Neural progenitor cell (in vitro differentiated cells): ENCODE data around the gene B3GNT5. TPM values are rescaled to one million over a fixed set of nuclear protein-coding genes. Genes with fewer than 3 reads are reported as not detected.

Experiments used
- DNase-seq: peaks from one replicate; pipeline ENCODE4 v3.0.0-alpha.2; 2016; ENCODE audit warnings: low spot score
- H2AFZ ChIP-seq: fragments of 200-600 bp; sonication (generic); replicated peaks from 2 replicates; pipeline ENCODE4 v1.6.1; 2016; ENCODE audit warnings: antibody characterized with exemption
- H3F3A ChIP-seq: fragments of 200-600 bp; sonication (generic); 2 replicates; pipeline ENCODE4 v1.6.1; 2016; ENCODE audit warnings: antibody characterized with exemption, low read depth
- H3K27ac ChIP-seq: fragments of 200-600 bp; sonication (generic); 2 replicates; pipeline ENCODE4 v1.5.1; 2016; ENCODE audit warnings: mild to moderate bottlenecking
- H3K27me3 ChIP-seq: fragments of 200-600 bp; sonication (generic); 2 replicates; pipeline ENCODE4 v1.6.1; 2016; ENCODE audit warnings: mild to moderate bottlenecking, moderate library complexity
- H3K36me3 ChIP-seq: fragments of 200-600 bp; sonication (generic); 2 replicates; pipeline ENCODE4 v1.5.1; 2016
- H3K4me1 ChIP-seq: fragments of 200-600 bp; sonication (generic); 2 replicates; pipeline ENCODE4 v1.6.1; 2016; ENCODE audit warnings: mixed run types
- H3K4me2 ChIP-seq: fragments of 200-600 bp; sonication (generic); 2 replicates; pipeline ENCODE4 v1.6.1; 2016
- H3K4me3 ChIP-seq: fragments of 200-600 bp; sonication (generic); 2 replicates; pipeline ENCODE4 v1.5.1; 2016
- H3K79me2 ChIP-seq: fragments of 200-600 bp; sonication (generic); 2 replicates; pipeline ENCODE4 v1.6.1; 2016; ENCODE audit warnings: low read depth
- H3K9ac ChIP-seq: fragments of 200-600 bp; sonication (generic); 2 replicates; pipeline ENCODE4 v1.6.1; 2016
- H3K9me3 ChIP-seq: fragments of 200-600 bp; sonication (generic); 2 replicates; pipeline ENCODE4 v1.5.1; 2016; ENCODE audit warnings: low read depth
- H4K20me1 ChIP-seq: fragments of 200-600 bp; sonication (generic); 2 replicates; pipeline ENCODE4 v1.6.1; 2016; ENCODE audit warnings: low read depth
- H3K27ac Mint-ChIP-seq: 3 replicates; pipeline ENCODE4 v1.8.0; 2021; ENCODE audit warnings: mixed read lengths
- H3K27me3 Mint-ChIP-seq: 2 replicates; pipeline ENCODE4 v1.8.0; 2022; ENCODE audit warnings: low read depth, mild to moderate bottlenecking, inconsistent platforms, moderate library complexity, mixed read lengths; ENCODE audit not compliant: insufficient read depth
- H3K36me3 Mint-ChIP-seq: 3 replicates; pipeline ENCODE4 v1.8.0; 2021; ENCODE audit warnings: mixed read lengths
- H3K4me1 Mint-ChIP-seq: 3 replicates; pipeline ENCODE4 v1.8.0; 2021; ENCODE audit warnings: mixed read lengths
- H3K4me3 Mint-ChIP-seq: 3 replicates; pipeline ENCODE4 v1.8.0; 2021; ENCODE audit warnings: mild to moderate bottlenecking, moderate library complexity, mixed read lengths
- H3K9me3 Mint-ChIP-seq: 3 replicates; pipeline ENCODE4 v1.8.0; 2020; ENCODE audit warnings: mixed read lengths
- CTCF ChIP-seq: fragments of 200-600 bp; sonication (generic); IDR thresholded peaks from 2 replicates; pipeline ENCODE4 v1.5.1; 2017; ENCODE audit warnings: antibody characterized with exemption, mild to moderate bottlenecking
- EZH2 ChIP-seq: fragments of 200-600 bp; sonication (generic); IDR thresholded peaks from 2 replicates; pipeline ENCODE4 v1.6.1; 2017; ENCODE audit warnings: antibody characterized with exemption, mild to moderate bottlenecking, moderate library complexity
- EZH2phosphoT487 ChIP-seq: fragments of 200-600 bp; sonication (generic); IDR thresholded peaks from 2 replicates; pipeline ENCODE4 v1.6.1; 2017; ENCODE audit warnings: antibody characterized with exemption
- total RNA-seq: library from RNA; depleted of rRNA; stranded (reverse); fragments of >200 nt; gene quantifications from 2 replicates; pipeline ENCODE4 v1.2.3, GENCODE V29; 2015; ENCODE audit warnings: low replicate concordance

B3GNT5 gene
- total RNA-seq, 1 donor from 2014 or later = 14.1 TPM

DNA sequence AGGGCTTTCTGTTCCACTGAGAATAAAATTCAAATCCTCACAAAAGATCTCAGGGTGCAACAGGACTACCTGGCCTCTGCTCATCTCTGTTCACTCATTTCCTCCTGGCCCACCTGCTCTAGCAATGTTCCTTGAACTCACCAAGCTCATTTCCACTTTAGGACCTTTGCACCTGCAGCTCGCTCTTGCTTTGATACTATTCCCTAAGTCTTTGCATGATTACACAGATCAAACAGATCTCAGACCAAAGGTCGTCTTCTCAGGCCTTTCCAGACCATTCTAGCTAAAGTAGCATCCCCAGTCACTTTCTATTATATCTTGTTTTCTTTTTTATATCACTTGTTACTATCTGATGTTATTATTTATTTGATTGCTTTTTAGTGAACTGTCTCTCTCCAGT lies 54.7 kb downstream of the B3GNT5 start:
- Histone ChIP-seq H3K4me2 (no peak overlapping the region), H3K36me3 (no peaks in the 10 kb centered on the region), H3K4me3 (no peak overlapping the region), H3K9ac (no peak overlapping the region), H3K9me3 (no peaks in the 10 kb centered on the region), H4K20me1 (no peaks in the 10 kb centered on the region), H2AFZ (no peak overlapping the region), H3K79me2 (no peaks in the 10 kb centered on the region), H3K27me3 (no peaks in the 10 kb centered on the region), H3F3A (no peaks in the 10 kb centered on the region), H3K27ac (no peak overlapping the region), H3K4me1 (no peaks in the 10 kb centered on the region)
- Mint-ChIP-seq H3K27me3 (no peaks in the 10 kb centered on the region), H3K36me3 (no peaks in the 10 kb centered on the region), H3K27ac (no peak overlapping the region), H3K4me3 (no peak overlapping the region), H3K4me1 (no peaks in the 10 kb centered on the region), H3K9me3 (no peaks in the 10 kb centered on the region)
- TF ChIP-seq CTCF (no peak), EZH2 (no peak), EZH2phosphoT487 (no peak)
- DNase-seq = no peak

DNA sequence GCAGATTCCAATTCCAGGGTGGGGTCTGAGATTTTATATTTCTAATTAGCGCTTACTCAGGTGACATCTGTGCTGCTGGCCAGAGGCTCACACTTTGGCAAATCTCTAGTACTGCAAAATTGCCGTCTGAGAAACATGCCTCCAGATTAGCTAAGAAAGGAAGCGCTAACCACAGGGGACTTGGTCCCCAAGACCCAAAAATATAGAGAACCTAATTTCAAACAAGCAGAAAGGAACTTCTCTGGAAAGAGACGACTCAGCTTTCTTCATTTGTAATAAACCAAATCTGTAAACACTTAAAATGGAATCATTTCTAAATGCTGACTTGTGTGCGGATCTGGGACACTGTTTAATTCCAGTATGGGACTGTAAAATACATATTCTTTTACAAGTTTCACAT lies 55.7 kb downstream of the B3GNT5 start:
- Mint-ChIP-seq H3K36me3 (no peaks in the 10 kb centered on the region), H3K4me1 (no peaks in the 10 kb centered on the region), H3K9me3 (no peaks in the 10 kb centered on the region), H3K4me3 (no peak overlapping the region), H3K27me3 (peaks cover 3% of the 10 kb centered on the region), H3K27ac (no peak overlapping the region)
- no peak overlapping the region for H3K9ac ChIP-seq
- H2AFZ ChIP-seq = no peak overlapping the region
- no peaks in the 10 kb centered on the region for H3K79me2 ChIP-seq
- no peaks in the 10 kb centered on the region for H4K20me1 ChIP-seq
- no peaks in the 10 kb centered on the region for H3K27me3 ChIP-seq
- H3K36me3 ChIP-seq = no peaks in the 10 kb centered on the region
- no peak overlapping the region for H3K27ac ChIP-seq
- H3F3A ChIP-seq = no peaks in the 10 kb centered on the region
- no peak for DNase-seq
- H3K4me2 ChIP-seq = no peak overlapping the region
- no peak overlapping the region for H3K4me3 ChIP-seq
- H3K4me1 ChIP-seq = peaks cover 1% of the 10 kb centered on the region
- TF ChIP-seq EZH2phosphoT487 = no peak
- TF ChIP-seq CTCF = no peak
- TF ChIP-seq EZH2 = no peak
- no peaks in the 10 kb centered on the region for H3K9me3 ChIP-seq

DNA sequence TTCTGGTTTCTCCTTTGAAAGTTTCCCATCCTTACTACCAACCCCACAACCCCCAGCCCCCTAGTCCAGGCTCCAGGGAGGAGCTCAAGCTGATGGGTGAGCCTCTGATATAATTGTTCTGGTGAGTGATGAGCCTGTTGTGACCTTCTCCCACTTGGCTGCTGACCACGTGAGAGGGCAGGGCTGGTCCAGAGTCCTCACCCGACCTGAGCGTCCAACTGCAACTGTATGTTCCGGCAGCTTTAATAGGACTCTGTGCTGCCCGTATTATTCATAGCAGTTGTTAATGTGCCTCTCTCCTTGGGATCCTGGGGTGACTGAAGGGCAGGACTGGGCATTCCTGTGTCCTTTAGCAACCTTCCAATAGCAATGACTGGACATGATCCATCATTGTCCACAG lies 56.2 kb downstream of the B3GNT5 start:
- DNase-seq = no peak
- Mint-ChIP-seq H3K36me3 (no peaks in the 10 kb centered on the region), H3K27me3 (peaks cover 3% of the 10 kb centered on the region), H3K9me3 (no peaks in the 10 kb centered on the region), H3K27ac (no peak overlapping the region), H3K4me1 (no peaks in the 10 kb centered on the region), H3K4me3 (no peak overlapping the region)
- H3K4me2 ChIP-seq = no peak overlapping the region
- no peak overlapping the region for H2AFZ ChIP-seq
- no peaks in the 10 kb centered on the region for H4K20me1 ChIP-seq
- no peak overlapping the region for H3K9ac ChIP-seq
- H3K36me3 ChIP-seq = no peaks in the 10 kb centered on the region
- H3K79me2 ChIP-seq = no peaks in the 10 kb centered on the region
- no peaks in the 10 kb centered on the region for H3K9me3 ChIP-seq
- H3K4me1 ChIP-seq = peaks cover 7% of the 10 kb centered on the region
- H3K4me3 ChIP-seq = no peak overlapping the region
- H3K27ac ChIP-seq = no peak overlapping the region
- TF ChIP-seq EZH2phosphoT487 (no peak), EZH2 (no peak), CTCF (no peak)
- H3K27me3 ChIP-seq = no peaks in the 10 kb centered on the region
- H3F3A ChIP-seq = no peaks in the 10 kb centered on the region
